GM19025 (cell line): ENCODE measurements around the gene PAPPA2.

Experiments
- ATAC-seq: cut with Tn5 transposase; IDR thresholded peaks from one replicate; pipeline ENCODE4 v1.9.1; 2021; ENCODE audit warnings: mild to moderate bottlenecking, low read depth, moderate library complexity; ENCODE audit not compliant: unreplicated experiment

PAPPA2 gene

DNA sequence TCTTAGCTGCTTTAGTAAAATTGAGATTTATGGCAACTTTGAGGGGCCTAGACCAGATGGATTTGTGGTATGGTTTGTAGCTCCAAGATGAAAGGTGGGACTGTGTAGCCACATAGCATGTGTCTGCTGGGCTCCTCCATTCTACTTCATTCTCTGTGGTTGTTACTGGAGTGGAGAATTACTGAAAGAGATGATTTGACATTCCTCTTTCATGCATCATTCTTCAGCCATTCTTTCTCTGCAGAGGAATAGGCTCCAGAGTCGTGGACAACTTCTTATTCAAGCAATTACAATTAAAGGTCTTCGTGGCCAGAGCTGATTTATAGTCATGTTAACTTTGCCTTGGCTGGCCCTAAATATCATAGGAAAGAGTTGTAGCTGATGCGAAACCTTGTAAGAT is 328.9 kb downstream of the PAPPA2 start:
- no peak for ATAC-seq

DNA sequence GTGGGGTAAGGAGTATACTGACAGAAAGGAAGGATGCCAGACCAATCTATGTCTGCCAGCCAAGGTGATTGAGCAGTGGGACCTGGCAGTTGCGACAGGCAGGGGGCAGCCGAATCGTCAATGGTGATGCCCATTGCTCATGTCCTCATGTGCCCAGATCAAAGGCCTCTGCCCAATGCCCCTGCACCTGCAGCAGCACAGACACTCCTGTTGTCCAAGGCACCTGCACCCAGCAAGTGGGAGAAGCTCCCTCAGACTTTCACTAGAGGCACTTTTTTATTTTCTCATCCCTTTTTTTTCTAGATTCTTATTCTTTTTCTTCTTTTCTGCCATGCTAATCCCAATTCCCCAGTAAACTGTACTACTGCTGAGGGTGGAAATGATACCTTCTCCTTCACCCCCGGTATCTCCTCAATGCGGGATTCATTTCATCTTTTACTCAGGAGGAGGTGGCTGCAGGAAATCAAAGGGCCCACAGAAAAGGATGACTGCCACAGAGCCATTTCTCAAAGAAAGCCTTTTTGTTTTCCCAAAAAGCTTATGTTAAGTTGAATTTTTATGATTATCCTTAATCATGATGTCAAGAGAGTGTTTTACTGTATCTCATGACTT is 332.0 kb downstream of the PAPPA2 start:
- no peak for ATAC-seq

DNA sequence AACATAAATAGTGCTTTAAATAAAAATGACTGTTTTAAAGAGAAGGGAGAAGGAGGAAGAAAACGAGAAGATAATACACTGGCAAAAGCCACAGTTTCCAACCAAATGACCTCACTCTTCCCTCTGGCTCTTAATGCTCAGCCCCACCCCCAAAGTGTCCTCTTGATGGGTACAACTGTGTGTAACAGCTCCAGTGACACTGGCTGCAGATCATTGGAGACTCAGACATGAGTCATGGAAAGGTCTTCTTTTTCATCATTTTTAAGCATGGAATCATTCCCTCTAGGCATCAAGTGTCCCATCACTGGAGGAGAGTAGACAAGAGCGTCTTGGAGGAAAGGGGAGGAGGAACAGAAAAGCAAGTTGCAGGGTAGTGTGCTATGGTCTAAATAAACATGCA is 333.0 kb downstream of the PAPPA2 start:
- ATAC-seq, result no peak

DNA sequence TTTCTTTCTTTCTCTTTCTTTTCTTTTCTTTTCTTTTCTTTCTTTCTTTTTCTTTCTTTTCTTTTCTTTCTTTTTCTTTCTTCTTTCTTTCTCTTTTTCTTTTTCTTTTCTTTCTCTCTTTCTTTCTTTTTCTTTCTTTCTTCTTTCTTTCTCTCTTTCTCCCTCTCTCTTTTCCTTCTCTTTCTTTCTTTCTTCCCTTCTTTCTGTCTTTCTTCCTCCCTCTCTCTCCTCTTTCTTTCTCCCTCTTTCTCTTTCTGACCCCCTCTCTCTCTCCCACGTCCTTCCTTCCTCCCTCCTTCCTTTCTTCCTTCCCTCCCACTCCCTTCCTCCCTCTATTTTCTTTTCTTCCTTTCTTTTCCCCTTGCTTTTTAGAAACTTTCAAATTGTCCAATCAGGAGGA is 333.6 kb downstream of the PAPPA2 start:
- ATAC-seq, result no peak

DNA sequence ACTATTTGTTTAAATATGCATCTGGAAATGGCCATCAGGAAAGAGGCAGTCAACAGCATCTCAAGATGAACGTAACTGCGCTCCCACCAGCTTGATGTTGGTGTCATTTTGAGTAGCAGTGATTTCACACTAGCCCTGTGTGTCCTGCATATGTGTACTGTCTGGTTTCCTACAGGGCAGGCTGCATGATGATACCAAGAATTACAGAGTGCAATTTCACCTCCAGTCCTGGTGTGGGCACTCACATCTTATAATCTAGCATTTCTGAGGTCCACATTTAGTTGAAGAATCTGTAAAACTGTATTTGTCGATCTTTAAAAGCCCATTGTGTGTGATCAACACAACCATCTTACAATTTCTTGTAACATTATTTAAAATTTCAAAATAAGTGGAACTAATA is 336.4 kb downstream of the PAPPA2 start:
- ATAC-seq, result no peak

DNA sequence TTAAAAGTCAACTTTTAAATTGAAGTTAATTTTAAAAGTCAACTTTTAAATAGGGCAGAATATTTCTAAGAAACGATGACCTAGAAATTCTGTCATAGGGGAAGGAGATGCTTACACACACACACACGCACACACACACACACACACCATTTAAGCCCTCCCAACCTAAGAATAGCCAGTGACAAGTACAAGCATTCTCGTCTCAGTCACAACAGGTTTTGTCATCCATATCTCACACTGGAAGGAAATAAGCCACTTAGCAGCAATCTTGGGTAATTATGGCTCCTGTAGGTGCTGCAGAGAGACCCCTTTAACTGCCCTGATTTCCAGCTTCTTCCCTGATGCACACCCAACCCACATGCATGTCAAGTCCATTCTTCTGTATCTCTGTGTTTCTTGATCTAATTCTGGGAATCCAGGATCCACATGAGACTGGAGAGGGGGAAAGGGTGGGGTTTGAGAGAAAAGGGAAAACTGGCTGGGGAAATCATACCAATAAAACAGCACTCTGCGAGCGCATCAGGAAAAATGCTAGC is 338.1 kb downstream of the PAPPA2 start:
- no peak for ATAC-seq

DNA sequence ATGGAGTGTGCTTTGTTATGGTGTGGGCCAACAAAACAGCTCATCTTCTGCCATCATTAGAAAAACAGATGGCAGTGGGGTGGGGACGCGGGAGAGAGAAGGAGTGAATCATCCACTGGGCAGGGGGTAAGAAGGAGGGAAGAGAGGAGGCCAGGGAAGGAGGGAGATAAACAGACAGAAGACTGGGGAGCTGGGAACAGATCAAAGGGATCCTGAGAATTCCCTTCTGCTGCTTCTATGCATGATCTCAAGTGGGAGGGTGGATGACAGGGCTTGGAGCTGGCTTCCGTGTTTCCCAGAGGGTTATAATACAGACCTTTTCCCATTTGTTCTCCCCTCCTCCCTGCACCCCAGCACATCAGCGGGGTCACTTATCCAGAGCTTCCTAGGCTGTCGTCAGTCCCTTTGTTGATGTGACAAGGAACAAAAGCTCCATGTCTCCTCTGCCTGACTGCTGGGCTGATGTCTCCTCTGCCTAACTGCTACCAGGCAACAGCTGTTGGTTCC is 338.6 kb downstream of the PAPPA2 start:
- ATAC-seq, result no peak

DNA sequence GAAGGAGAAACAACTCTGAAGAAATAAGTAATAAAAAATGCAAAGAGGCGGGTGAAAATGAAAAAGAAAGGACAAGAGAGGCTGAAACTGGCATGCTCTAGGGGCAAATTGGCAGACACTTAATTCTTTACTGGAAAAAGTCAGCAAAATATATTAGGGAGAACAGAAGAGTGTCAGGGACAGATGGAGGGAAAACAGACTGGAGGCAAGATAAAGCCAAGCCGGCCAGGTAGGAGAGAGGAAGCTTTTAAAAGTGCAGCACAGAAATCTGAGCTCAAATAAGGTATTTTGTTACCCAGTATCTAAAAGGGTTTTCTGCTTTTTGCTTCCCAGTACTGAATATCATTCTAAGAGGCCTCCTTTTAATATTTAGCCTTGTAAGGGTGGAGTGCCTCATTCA is 339.3 kb downstream of the PAPPA2 start:
- no peak for ATAC-seq

DNA sequence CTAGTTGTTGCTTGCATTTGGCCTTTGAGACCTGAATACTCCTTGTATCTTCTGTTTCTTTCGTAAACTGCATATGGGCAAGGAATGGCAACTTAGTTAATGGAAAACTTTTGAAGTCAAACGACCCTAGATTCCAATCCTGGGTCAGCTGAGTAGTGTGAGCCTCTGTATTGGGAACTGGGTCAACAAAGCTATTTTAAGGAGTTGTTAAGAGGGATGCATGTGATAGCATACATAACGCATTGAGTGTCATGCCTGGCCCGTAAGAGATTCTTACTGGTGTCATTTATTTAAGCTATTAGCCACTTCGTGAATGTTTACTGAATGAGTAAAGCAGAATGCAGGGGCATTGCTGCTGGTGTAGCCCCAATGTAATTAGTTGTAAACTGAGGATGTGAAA is 340.1 kb downstream of the PAPPA2 start:
- no peak for ATAC-seq

DNA sequence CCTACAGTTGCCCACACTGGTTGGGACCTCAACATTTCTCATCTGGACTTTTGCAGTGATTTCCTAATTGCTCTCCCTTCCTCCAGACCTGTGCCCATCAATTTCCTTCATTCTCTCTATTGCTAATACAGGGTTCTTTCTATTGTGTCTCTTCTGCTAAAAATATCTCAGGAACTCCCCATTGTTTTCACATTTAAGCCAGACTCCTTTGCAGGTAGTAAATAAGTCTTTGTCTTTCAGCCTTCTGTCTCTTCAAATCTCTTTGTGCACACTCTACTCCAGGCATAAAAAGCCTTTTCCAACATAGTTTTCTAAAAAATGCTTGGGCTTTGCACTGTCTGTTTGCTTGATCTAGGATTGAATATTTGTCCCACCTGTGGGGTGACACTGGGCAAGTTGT is 340.6 kb downstream of the PAPPA2 start:
- no peak for ATAC-seq

DNA sequence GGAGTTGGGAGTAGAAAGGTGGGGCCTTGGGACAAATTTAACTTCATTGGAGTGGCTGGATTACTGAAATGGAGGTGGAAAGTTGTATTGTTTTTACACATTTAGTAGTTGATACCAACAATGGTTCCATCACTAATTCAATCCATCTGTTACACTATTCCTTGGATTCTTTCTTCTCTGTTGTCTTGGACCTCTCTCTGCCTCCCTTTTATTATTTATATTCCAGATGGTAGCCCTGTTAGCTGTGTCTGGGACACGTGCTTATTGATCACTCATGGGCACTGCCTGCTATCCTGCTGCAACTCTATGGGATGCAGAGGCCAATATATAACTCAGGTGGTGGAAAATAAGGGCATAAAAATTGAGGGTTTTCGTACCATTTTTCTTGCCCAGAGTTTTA is 346.3 kb downstream of the PAPPA2 start:
- ATAC-seq, result no peak

DNA sequence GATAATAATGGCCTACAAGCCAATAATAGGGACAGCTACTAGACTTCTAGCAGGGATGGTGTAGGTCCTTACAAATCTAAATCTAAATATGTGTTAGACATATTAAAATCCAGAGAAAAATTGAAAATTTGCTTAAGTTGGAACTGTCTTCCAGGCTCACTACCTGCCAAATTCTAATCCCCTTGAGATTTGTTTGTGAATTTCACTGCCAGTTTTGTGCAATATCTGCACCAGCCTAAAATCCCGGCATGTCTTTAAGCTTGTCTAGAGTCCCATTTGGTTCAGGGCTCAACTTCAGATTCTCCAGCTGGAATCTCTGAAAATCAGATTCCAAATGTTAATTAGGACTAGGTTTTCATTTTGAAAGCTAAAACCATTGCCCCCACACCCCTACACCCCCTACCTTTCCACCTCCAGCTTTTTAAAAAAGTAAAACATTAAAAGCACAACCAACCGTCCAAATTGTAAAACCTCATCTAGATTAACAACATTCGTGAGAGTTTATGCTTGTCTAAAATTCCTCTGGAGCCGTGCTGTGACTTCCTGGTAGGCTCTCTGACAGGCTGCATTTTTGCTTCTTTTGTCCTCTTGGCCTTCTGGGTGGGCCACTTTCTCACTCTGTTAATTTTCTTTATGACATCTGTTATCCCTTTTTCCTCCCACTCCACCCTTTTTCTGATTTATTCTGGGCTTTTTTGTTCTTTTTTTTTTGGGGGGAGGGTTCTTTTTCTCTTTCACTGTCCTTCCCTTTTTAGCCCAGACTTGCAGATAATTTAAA is 348.7 kb downstream of the PAPPA2 start:
- ATAC-seq, result no peak

DNA sequence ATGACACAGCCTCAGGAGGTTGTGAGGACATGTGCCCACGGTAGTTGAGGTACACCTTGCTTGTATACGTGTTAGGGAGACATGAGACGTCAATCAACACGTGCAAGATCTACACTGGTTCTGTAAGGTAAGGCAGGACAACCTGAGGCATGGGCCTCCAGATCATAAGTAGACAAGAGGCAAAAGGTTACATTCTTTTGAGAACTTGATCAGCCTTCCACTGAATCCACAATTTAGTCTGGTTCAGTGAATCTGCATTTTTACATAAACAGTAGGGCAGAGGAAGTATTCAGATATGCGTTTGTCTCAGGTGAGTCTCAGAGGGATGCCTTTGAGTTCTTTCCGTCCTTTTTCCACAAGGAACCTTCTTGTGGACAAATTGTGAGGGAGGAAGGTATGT is 352.6 kb downstream of the PAPPA2 start:
- no peak for ATAC-seq

DNA sequence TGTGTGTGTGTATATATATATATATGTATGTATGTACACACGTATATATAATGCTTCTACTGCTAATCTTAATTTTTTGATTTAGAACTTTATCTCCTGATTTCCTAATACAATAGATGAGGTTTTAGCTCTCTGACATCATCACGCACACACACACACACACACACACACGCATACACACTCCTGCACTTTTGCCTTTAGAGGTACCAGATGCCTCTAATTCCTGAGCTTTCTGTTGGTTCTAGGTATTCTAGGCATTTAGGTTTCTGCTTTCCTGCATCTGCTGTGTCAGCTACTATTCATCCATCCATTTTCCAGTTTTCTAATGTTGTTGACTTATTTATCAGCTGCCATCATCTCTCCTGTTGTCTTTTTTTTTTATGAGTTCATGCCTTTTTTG is 353.3 kb downstream of the PAPPA2 start:
- no peak for ATAC-seq

DNA sequence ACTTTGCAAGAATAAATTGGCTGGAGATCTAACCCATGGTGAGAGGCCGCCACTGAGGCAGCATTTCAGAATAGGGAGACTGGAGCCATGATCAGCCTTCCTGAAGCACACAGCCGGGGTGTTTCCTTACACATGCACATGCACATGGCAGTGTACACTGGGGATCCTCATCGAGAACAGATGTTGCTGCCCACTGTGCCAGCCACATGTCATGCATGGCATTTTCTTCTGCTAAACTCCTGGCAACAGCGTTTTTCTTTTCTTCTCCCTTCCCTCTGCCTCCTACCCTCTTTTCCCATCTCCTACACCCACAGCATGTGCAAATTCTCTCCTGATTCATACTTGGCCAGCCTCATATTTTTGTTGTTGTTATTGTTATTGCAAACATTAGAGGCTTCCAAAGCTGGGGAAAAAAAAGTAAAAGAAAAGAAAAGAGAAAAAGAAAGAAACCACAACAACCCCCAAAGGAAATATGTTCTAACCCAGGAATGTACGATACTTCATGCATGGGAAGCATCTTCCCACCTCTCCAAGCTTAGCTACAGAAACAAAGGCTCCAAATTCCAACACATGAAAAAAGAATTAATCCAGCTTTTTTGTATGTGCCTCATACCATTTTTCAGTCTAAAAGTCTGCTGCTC is 357.5 kb downstream of the PAPPA2 start:
- ATAC-seq, result no peak

DNA sequence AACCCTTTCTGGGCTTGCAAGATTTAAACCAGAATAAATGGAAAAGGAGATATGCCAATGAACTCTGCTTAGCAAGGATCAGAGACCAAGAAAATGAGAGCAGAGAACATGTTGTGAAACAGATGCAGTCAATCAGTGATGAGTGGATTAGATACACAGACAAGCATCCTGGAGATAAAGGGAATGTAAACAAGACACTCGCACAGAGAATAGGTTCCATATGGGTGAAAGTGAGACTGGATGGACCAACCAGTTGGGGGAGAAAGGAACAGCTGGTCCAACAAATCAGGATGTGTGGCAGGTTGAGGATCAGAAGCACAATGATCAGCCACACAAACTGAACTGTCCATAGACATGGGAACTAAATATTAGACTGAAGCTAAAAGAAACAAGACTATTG is 363.3 kb downstream of the PAPPA2 start:
- ATAC-seq, result no peak

DNA sequence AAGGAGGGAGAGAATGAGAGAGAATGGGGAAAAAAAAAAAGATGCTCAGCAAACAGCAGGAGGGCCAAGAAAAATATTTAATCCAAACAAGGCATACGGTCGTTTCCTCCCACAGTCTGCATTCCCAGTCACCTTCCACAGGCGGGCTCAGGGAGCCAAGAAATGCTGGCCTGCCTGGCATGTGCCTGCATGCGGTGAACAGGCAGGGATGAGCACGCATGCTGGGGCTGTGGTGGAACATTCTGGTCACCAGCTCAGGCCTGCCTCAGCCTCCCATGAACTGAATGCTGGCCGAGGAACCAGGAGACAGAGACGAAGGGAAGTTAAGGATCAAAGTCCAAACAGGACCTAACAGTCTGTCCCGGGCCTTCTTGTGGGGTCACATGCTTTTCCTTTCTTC is 366.3 kb downstream of the PAPPA2 start:
- no peak for ATAC-seq

DNA sequence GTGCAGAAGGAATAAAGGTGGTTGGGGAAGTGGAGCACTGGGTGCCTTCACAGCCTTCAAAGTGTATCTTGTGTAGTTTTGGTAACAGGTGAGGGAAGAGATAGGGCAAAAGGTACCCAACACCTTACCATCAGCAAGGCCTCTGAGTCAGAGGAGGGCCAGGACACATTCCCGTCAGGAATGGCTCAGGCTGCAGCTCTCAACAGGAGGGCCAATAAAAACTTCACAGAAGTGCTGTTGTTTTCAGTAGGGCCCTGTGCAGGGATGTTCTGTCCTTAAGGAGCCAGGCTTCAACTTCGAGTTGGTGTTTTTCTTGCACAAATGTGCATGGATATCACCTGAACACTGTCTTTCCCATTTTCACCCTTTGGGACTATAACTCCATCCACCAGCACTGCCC is 368.2 kb downstream of the PAPPA2 start:
- no peak for ATAC-seq

DNA sequence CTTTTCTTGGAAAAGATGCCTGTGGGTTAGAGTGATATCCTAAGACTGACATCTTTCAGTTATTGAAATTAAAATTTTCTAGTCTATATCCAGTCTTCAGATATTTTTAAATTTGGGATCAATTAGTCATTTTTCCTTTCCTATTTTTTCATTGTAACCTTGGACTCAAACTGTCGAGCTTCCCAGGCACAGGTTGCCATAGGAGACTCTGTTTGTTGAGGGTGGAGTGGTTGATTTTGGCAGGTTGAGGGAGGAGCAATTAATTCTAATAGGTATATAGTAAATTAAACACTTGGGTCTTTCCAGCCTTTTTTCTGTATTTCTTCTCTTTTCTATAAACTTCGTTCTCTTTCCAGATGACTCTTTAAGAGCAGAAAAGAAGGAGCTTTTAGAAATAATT is 374.7 kb downstream of the PAPPA2 start:
- no peak for ATAC-seq

DNA sequence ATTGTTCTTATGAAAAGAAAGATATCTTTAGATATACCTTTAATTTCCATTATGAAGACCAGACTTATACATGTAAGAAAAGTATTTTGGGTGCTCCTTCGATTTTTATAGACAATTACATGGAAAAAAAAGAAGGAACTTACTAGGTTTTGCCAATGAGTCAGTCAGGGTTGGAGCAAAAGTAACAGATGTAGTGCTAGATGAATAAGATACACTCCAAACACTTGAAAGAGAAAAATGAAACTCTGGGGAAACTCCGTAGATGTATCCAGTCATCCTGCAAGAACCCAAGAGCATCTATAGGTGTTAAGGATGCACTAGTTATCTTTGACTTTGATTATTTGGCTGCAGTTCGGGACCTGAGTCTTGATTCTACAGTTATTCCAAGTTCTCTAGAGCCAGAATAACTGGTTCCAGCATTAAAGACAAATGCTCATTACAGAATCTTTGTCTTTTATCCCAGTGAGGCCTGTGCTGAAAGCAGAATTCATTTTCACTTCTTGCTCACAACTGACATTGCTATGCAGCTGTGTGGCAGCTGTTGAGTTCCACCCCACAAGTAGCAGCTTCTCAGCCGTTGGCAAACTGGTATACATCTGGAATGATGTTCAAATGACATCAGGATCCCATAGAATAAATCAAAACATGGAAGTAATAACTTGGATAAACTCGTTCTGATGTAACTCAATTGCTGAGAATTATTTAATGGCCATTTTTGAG is 375.5 kb downstream of the PAPPA2 start:
- ATAC-seq, result no peak

DNA sequence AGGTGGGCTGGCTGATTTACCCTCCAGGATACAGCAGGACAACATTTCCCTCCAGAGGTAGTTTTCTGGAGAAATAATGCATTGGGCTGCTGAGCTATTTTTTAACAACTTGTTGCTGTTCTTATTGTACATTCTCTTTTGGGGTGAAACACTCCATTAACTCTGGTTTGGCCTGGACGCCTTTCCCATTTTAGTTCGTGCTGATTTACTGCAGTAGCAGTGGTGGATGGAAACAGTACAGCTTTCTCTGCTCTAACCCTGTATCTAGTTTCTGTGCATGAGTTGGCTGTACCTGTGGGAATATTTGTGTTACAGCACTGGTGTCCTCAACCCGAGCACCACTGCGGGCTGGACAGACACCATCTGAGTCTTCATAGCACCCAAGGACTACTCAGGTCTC is 376.2 kb downstream of the PAPPA2 start:
- no peak for ATAC-seq
